Measurements from ENCODE around the gene GUK1.

Gene GUK1

DNA sequence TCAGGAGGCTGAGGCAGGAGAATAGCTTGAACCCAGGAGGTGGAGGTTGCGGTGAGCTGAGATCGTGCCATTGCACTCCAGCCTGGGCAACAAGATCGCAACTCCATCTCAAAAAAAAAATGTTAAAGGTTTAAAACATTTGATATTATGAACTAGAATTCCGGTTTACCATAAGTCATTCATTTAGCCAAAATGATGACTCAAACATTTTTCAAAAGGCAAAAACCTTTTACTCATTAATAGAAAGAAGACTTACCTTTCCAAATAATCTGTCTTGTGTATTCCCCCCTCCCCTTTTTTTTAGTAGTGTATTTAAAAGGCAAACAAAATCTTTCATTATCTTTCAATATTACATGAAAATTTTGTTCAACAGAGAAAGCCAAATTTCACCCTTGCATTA lies 22.7 kb upstream of the GUK1 start:
- TF ChIP-seq CTCF (IDR thresholded peaks at IDR 0.05; ENCODE audit: low read depth, low read length) = no peak
- in situ Hi-C loops (cut with HindIII; ENCODE audit: low sequenced_read_pairs) = no loop called here
- no peak for DNase-seq (ENCODE audit: low read depth, low spot score)
- H3K4me3 ChIP-seq (ENCODE audit: low read depth, low read length) = no peak overlapping the region

- no peak overlapping the region for H3K4me3 ChIP-seq (ENCODE audit: low read depth, low read length)
- in situ Hi-C loops (cut with HindIII; ENCODE audit: low sequenced_read_pairs) = no loop called here
- DNase-seq (ENCODE audit: low read depth, low spot score) = no peak
- TF ChIP-seq CTCF (IDR thresholded peaks at IDR 0.05; ENCODE audit: low read depth, low read length) = no peak
These were observed 22.0 kb upstream of the GUK1 start for GRCh38 chr1:228118040-228118439.

- no peak for DNase-seq (ENCODE audit: low read depth, low spot score)
- no peak for TF ChIP-seq CTCF (IDR thresholded peaks at IDR 0.05; ENCODE audit: low read depth, low read length)
- in situ Hi-C loops (cut with HindIII; ENCODE audit: low sequenced_read_pairs) = no loop called here
- H3K4me3 ChIP-seq (ENCODE audit: low read depth, low read length) = no peak overlapping the region
These were observed 19.7 kb upstream of the GUK1 start for GRCh38 chr1:228120351-228120750.

DNA sequence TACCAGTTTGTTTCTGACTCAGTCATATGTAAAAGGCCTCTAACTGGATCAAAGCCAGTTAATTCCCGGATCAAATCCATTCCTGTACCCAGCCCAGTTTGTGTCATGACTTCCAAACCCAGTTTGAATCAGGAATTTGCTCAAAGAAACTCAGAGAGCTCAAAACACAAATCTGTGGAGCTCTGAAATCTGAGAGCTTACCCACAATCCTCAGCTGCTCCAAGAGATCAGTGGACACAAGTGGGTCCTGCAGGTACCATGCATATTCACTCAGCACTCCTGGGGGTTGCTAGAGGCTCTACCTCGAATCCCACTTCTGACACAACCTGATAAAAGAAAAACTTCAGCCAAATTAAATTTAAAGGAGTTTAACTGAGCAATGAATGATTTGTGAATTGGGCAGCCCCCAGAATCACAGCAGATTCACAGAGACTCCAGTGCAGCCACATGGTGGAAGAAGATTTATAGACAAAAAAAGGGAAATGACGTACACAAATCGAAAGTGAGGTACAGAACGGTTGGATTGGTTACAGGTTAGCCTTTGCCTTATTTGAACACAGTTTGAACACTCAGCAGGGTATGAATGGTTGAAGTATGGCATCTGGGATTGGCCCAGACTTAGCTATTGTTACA lies 19.1 kb upstream of the GUK1 start:
- in situ Hi-C loops (cut with HindIII; ENCODE audit: low sequenced_read_pairs) = no loop called here
- TF ChIP-seq CTCF (IDR thresholded peaks at IDR 0.05; ENCODE audit: low read depth, low read length) = no peak
- no peak for DNase-seq (ENCODE audit: low read depth, low spot score)
- H3K4me3 ChIP-seq (ENCODE audit: low read depth, low read length) = no peak overlapping the region

DNA sequence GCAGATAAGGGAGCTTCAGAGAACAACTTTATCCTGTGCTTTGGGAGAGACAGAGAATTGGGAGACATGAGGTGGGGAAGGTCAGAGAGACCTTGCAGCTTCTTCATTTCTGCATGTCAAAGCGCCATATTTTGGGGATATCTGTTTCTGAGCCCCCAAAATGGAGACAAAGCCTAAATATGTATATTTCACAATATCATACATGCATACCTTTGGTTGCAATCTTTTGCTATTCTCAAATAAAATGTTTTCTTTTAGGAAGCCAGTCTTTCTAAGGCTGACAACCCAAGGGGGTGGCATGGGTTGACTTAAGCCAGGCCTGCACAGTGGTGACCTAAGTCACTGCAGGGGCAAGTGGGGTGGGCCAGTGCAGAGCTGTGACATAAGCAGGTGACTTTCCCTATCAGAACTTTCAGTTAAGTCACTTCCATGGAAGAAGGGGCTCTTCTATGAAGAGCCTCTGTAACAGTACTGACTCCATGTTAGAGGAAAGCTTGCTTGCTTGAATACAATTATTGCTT lies 17.1 kb upstream of the GUK1 start:
- H3K4me3 ChIP-seq (ENCODE audit: low read depth, low read length) = no peak overlapping the region
- no peak for TF ChIP-seq CTCF (IDR thresholded peaks at IDR 0.05; ENCODE audit: low read depth, low read length)
- in situ Hi-C loops (cut with HindIII; ENCODE audit: low sequenced_read_pairs) = no loop called here
- no peak for DNase-seq (ENCODE audit: low read depth, low spot score)

DNA sequence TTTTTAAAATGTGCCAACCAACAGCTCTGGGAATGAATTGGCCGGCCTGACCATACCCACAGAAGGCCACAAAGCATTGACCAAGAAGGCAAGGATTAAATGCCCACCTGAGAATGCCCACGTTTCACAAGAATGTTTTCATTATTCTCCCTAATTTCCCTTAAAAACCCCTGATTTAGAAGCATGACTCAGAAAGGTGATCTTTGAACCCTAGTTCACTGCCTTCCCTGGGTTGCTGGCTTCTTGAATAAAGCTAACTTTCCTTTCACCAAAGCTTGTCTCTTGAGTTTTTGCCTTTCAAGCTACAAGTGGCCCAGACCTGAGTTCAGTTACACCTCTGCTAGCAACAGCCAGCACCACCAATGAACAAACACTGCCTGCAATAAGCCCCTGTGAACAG lies 16.6 kb upstream of the GUK1 start:
- no peak for DNase-seq (ENCODE audit: low read depth, low spot score)
- no peak for TF ChIP-seq CTCF (IDR thresholded peaks at IDR 0.05; ENCODE audit: low read depth, low read length)
- in situ Hi-C loops (cut with HindIII; ENCODE audit: low sequenced_read_pairs) = no loop called here
- H3K4me3 ChIP-seq (ENCODE audit: low read depth, low read length) = no peak overlapping the region
